GM19372 (cell line): ENCODE results near the gene TTC33.
"Not testable (repeated sequence)": the region's sequence is repeated elsewhere in the genome, so short reads cannot be mapped to it uniquely, and the experiment has no call there.

Source experiments
- ATAC-seq: cut with Tn5 transposase; IDR thresholded peaks from one replicate; pipeline ENCODE4 v1.9.1; 2021; ENCODE audit warnings: mild to moderate bottlenecking, low read depth, moderate library complexity; ENCODE audit not compliant: unreplicated experiment

Gene TTC33

GRCh38 chr5:40755407-40756365 is at the start of gene TTC33:
TSS of gene TTC33 (minus strand) at chr5:40755961. CDS start at chr5:40747018, 8,943 bp downstream.
- ATAC-seq = peak; percentile 84

GRCh38 chr5:40801771-40802562 is 46.2 kb upstream of the TTC33 start:
- no peak for ATAC-seq

- no peak for ATAC-seq
These were observed 43.5 kb upstream of the TTC33 start for GRCh38 chr5:40799258-40799657.

- no peak for ATAC-seq
These were observed 43.0 kb upstream of the TTC33 start for GRCh38 chr5:40798801-40799210.

- ATAC-seq = peak; percentile 94
These were observed 42.4 kb upstream of the TTC33 start, which contains the start of gene PRKAA1 for GRCh38 chr5:40798012-40798800. TSS of gene PRKAA1 (minus strand) at chr5:40798374. CDS start at chr5:40798189, 185 bp downstream.

- ATAC-seq = peak; percentile 33
These were observed 41.7 kb upstream of the TTC33 start for GRCh38 chr5:40797273-40798011.

- ATAC-seq = no peak
These were observed 40.7 kb upstream of the TTC33 start for GRCh38 chr5:40796487-40796889.

- ATAC-seq = not testable (repeated sequence)
These were observed 39.1 kb upstream of the TTC33 start for GRCh38 chr5:40794877-40795276.

- not testable (repeated sequence) for ATAC-seq
These were observed 38.6 kb upstream of the TTC33 start for GRCh38 chr5:40794340-40794739.

GRCh38 chr5:40792691-40793090 is 36.9 kb upstream of the TTC33 start:
- ATAC-seq = not testable (repeated sequence)

GRCh38 chr5:40791715-40792139 is 36.0 kb upstream of the TTC33 start:
- no peak for ATAC-seq

- ATAC-seq = no peak
These were observed 35.3 kb upstream of the TTC33 start for GRCh38 chr5:40790947-40791593.

- ATAC-seq = not testable (repeated sequence)
These were observed 33.2 kb upstream of the TTC33 start for GRCh38 chr5:40788941-40789340.

- ATAC-seq = no peak
These were observed 32.2 kb upstream of the TTC33 start for GRCh38 chr5:40787986-40788385.

- ATAC-seq = not testable (repeated sequence)
These were observed 30.9 kb upstream of the TTC33 start for GRCh38 chr5:40786664-40787063.

GRCh38 chr5:40784916-40785315 is 29.2 kb upstream of the TTC33 start:
- no peak for ATAC-seq

- no peak for ATAC-seq
These were observed 28.4 kb upstream of the TTC33 start for GRCh38 chr5:40784027-40784653.

- ATAC-seq = no peak
These were observed 26.2 kb upstream of the TTC33 start for GRCh38 chr5:40781843-40782409.
